Effector memory CD8-positive, alpha-beta T cell (primary cell): ENCODE measurements around the gene F11R.
"Not testable (repeated sequence)": the region's sequence is repeated elsewhere in the genome, so short reads cannot be mapped to it uniquely, and the experiment has no call there.

ENCODE experiments used
- ATAC-seq: fragments of 150-1000 bp; cut with Tn5 transposase; replicated peaks from 2 replicates; pipeline ENCODE4 v1.10.0; 2021; ENCODE audit warnings: mild to moderate bottlenecking, moderate library complexity
- DNase-seq, 3 experiments: peaks; one replicate each; pipeline ENCODE4 v3.0.0; 2021
- H3K27ac Mint-ChIP-seq, 2 donors: one replicate each; pipeline ENCODE4 v1.8.0; 2022; ENCODE audit warnings: mild to moderate bottlenecking in 2 of 2, mixed read lengths in 2 of 2, moderate library complexity in 2 of 2
- H3K27me3 Mint-ChIP-seq, 2 donors: one replicate each; pipeline ENCODE4 v1.8.0; 2022; ENCODE audit warnings: mixed read lengths in 2 of 2
- H3K36me3 Mint-ChIP-seq: one replicate; pipeline ENCODE4 v1.8.0; 2022; ENCODE audit warnings: mild to moderate bottlenecking, moderate library complexity, mixed read lengths; ENCODE audit not compliant: insufficient read depth
- H3K4me1 Mint-ChIP-seq, 2 donors: one replicate each; pipeline ENCODE4 v1.8.0; 2022; ENCODE audit warnings: low read depth in 2 of 2, mixed read lengths in 2 of 2
- H3K4me3 Mint-ChIP-seq, 2 donors: one replicate each; pipeline ENCODE4 v1.8.0; 2022; ENCODE audit warnings: mild to moderate bottlenecking in 2 of 2, mixed read lengths in 2 of 2, moderate library complexity in 2 of 2
- H3K9me3 Mint-ChIP-seq, 2 donors: one replicate each; pipeline ENCODE4 v1.8.0; 2022; ENCODE audit warnings: mixed read lengths in 2 of 2

Gene F11R

DNA sequence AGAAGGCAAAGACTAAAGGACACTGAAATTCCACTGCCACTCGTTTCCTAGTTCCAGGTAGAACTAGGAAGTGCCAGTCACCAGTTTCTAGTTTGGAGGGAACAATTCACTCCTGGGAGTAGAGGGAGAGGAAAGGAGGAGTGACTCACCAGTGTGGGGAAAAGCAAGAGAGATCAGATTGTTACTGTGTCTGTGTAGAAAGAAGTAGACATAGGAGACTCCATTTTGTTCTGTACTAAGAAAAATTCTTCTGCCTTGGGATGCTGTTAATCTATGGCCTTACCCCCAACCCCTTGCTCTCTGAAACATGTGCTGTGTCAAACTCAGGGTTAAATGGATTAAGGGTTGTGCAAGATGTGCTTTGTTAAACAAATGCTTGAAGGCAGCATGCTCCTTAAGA lies 4.3 kb downstream of the F11R start:
- not testable (repeated sequence) for H3K27me3 Mint-ChIP-seq, ATAC-seq, H3K4me3 Mint-ChIP-seq, H3K9me3 Mint-ChIP-seq, DNase-seq
- peaks cover 14% of the 10 kb centered on the region for H3K36me3 Mint-ChIP-seq
- peaks cover 34 to 43% of the 10 kb centered on the region in 2 donors for H3K4me1 Mint-ChIP-seq
- peak overlapping the region in 1 of 2 donors; percentile 11 for H3K27ac Mint-ChIP-seq

DNA sequence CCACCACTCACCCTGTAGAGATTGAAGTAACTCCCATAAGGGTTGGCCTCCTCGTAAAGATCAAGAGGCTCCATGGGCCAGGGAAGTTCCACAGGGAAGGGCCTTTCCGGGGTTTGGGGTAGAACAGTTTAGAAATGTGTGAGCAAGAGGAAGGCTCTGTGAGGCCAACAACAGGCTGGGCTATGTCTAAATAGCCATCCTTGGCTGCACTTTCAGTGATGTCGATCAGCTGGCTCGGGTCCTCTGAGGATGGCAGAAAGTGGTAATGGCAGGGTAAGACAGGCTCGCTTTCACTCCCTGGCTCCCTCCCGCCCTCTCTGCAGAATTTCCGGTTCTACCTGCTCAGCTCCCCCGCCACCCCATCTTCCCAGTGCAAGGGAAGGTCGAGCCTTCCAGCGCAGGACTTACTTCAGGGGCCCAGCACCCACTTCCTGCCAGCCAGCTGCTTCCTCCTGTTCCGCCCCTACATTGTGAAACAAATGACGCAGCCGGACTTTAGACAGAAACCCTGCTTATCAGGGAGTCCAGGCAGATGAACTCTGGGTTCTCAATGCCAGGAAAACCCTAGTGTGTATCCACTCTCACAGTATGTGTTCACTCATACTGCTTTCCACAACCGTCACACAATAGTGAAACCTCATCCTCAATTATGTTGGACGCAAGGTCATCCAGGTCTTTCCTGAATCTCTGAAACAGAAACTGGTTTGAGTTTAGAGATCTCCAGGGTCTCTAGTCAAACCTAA lies 7.3 kb downstream of the F11R start:
- no peaks in the 10 kb centered on the region for H3K27me3 Mint-ChIP-seq
- H3K4me1 Mint-ChIP-seq: peaks cover 16 to 22% of the 10 kb centered on the region in 2 donors
- peak; percentile 90 for ATAC-seq

DNA sequence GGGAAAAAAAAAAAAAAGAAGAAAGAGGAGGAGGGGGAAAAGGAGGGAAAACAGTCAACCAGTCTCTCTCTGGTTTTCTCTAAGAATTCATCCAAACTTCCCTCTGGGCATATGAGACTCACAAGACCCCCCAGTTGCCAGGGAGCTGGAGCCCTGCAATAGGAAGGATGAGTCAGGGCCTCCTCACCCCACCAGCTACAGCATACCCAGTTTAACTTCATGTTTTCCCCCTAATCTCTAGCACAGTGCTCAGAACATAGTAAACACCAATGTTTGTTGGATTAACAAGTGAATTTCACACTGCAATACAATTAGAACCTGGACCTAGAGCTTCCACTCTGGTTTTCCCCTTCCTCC lies 7.8 kb downstream of the F11R start:
- Mint-ChIP-seq H3K4me3 (peak overlapping the region; percentile 81 to 84), H3K36me3 (peaks cover 9% of the 10 kb centered on the region), H3K27ac (peak overlapping the region; percentile 92 to 96), H3K4me1 (peaks cover 16 to 22% of the 10 kb centered on the region in 2 donors), H3K27me3 (no peaks in the 10 kb centered on the region), H3K9me3 (no peaks in the 10 kb centered on the region)
- no peak for DNase-seq
- no peak for ATAC-seq

More for the DNA sequence above, 7.3 kb downstream of the F11R start:
- DNase-seq: peak; percentile 52 to 54 (median 53)
- Mint-ChIP-seq H3K27ac (peak overlapping the region; percentile 92 to 96), H3K4me3 (peak overlapping the region; percentile 81 to 84), H3K36me3 (peaks cover 9% of the 10 kb centered on the region), H3K9me3 (no peaks in the 10 kb centered on the region)

DNA sequence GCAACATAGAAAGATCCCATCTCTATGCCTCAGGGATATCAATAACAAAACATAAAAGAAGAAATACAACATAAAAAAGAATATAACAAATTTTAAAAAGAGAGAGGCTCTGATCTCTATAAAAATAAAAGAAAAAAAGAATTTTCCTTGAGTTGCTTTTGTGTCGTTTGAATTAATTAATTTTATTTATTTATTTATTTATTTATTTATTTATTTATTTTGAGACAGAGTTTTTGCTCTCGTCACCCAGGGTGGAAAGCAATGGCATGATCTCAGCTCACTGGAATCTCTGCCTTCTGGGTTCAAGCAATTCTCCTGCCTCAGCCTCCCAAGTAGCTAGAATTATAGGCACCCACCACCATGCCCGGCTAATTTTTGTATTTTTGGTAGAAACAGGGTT lies 8.5 kb downstream of the F11R start:
- Mint-ChIP-seq H3K27ac (peak overlapping the region; percentile 92 to 96), H3K4me1 (peaks cover 16 to 22% of the 10 kb centered on the region in 2 donors), H3K9me3 (no peaks in the 10 kb centered on the region), H3K36me3 (peaks cover 9% of the 10 kb centered on the region), H3K27me3 (no peaks in the 10 kb centered on the region), H3K4me3 (no peak overlapping the region)
- DNase-seq (no peak), ATAC-seq (no peak)

DNA sequence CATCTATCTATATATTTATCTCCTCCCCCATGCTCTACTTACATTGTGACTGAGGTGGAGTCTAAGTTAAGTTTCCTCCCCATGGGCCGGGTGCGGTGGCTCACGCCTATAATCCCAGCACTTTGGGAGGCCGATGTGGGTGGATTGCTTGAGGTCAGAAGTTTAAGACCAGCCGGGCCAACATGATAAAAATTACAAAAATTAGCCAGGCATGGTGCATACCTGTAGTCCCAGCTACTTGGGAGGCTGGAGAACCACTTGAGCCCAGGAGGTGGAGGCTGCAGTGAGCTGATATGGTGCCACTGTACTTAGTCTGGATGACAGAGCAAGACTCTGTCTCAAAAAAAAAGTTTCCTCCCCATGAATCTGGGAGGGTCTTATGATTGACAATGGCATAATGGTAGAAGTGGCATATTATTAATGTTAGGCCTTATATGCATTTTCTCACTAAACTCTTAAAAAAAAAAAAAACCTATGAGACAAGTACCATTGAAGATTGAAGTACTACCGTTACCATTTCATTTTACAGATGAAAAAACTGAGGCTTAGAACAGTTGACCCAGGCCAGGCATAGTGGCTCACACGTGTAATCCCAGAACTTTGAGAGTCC lies 11.2 kb downstream of the F11R start:
- DNase-seq (no peak), ATAC-seq (no peak)
- Mint-ChIP-seq H3K9me3 (no peaks in the 10 kb centered on the region), H3K4me1 (peaks cover 18% of the 10 kb centered on the region in 2 donors), H3K4me3 (no peak overlapping the region), H3K36me3 (peaks cover 9% of the 10 kb centered on the region), H3K27ac (no peak overlapping the region), H3K27me3 (no peaks in the 10 kb centered on the region)

DNA sequence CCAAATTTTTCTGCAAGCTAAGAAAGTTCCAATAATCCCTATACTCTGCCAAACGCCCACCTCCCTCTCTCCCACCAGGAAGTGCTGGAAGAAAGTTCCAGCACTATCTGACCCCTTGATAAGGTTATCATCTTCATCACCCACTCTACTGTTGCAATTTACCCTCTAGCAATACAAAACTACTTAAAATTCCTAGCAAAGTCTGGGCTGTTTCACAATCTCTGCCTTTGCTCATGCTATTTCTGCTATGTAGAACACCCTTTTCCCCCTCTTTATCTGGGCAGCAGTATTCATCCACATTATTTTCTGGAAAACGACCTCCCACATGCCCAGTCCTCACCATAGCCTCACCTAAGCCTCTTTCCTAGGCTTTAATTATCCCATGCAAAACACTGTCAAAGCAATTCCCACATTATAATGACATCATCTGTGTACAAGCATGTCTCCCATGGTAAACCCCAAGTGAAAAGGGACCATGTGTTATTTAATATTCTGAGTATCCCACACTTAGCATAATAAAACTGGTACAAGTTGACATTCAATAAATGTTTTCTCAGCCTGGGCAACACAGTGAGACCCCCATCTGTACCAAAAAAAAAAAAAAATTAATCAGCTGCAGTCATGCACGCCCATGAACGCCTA lies 12.0 kb downstream of the F11R start:
- Mint-ChIP-seq H3K27ac (no peak overlapping the region), H3K4me1 (peaks cover 14 to 15% of the 10 kb centered on the region in 2 donors), H3K4me3 (no peak overlapping the region), H3K36me3 (peaks cover 8% of the 10 kb centered on the region), H3K27me3 (no peaks in the 10 kb centered on the region), H3K9me3 (no peaks in the 10 kb centered on the region)
- DNase-seq: no peak
- ATAC-seq: no peak

DNA sequence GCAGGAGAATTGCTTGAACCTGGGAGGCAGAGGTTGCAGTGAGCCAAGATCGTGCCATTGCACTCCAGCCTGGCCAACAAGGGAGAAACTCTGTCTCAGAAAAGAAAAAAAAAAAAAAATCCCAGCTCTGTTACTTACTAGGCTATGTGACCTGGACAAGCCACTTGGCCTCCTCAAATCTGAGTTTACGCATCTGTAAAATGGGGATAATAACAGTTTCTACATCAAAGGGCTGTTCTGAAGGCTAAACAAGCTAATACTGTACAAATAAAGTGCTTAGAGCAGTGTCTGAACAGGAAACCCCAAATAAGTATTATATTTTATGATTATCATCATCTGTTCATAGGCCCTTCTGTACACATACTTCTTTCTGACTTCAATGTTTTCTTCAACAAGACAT lies 13.6 kb downstream of the F11R start:
- Mint-ChIP-seq H3K9me3 (no peaks in the 10 kb centered on the region), H3K4me3 (no peak overlapping the region), H3K27ac (peak overlapping the region in 1 of 2 donors; percentile 13), H3K36me3 (peaks cover 4% of the 10 kb centered on the region), H3K4me1 (peaks cover 4 to 5% of the 10 kb centered on the region in 2 donors), H3K27me3 (no peaks in the 10 kb centered on the region)
- ATAC-seq (no peak), DNase-seq (no peak)

DNA sequence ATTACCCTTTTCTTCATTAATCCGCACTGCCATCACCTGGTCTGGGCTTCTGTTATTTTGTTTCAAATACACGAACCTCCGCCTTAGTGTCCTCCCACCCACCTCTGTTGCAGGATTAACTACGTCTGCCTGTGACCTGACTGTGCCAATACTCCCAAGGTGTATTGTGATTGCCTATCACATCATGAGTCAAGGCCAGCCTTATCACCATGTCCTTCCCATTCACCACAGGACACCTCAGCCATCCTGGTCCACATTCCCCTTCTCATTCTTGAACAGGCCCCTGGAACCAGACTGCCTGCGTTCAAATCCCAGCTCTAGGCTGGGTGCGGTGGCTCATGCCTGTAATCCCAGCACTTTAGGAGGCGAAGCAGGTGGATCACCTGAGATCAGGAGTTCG lies 14.4 kb downstream of the F11R start:
- no peak overlapping the region for H3K27ac Mint-ChIP-seq
- ATAC-seq: no peak

DNA sequence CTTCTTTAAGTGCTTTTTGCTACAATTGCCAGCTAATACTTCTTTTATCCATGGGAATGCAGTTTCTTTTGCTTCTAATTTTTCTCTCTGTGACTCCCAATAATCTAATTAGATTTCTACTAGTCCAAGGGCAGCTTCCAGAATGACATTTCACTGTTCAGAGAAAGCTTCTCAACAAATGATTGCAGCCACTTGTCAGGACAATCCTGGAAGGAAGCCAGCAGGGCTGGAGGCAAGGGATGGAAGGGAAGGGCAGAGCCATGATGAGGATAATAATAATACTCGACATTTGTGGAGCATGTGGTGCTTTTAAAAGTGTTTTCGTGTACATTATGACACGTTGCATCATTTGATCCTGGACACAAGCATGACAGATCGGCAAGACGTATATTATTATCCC lies 19.4 kb downstream of the F11R start:
- Mint-ChIP-seq H3K4me3 (no peak overlapping the region), H3K27me3 (no peaks in the 10 kb centered on the region), H3K4me1 (peaks cover 8 to 9% of the 10 kb centered on the region in 2 donors), H3K27ac (no peak overlapping the region), H3K36me3 (peaks cover 7% of the 10 kb centered on the region), H3K9me3 (no peaks in the 10 kb centered on the region)
- ATAC-seq (no peak), DNase-seq (no peak)

More for the DNA sequence above, 14.4 kb downstream of the F11R start:
- Mint-ChIP-seq H3K27me3 (no peaks in the 10 kb centered on the region), H3K9me3 (no peaks in the 10 kb centered on the region), H3K4me1 (peaks cover 0 to 2% of the 10 kb centered on the region in 2 donors), H3K36me3 (no peaks in the 10 kb centered on the region), H3K4me3 (no peak overlapping the region)
- DNase-seq: no peak

DNA sequence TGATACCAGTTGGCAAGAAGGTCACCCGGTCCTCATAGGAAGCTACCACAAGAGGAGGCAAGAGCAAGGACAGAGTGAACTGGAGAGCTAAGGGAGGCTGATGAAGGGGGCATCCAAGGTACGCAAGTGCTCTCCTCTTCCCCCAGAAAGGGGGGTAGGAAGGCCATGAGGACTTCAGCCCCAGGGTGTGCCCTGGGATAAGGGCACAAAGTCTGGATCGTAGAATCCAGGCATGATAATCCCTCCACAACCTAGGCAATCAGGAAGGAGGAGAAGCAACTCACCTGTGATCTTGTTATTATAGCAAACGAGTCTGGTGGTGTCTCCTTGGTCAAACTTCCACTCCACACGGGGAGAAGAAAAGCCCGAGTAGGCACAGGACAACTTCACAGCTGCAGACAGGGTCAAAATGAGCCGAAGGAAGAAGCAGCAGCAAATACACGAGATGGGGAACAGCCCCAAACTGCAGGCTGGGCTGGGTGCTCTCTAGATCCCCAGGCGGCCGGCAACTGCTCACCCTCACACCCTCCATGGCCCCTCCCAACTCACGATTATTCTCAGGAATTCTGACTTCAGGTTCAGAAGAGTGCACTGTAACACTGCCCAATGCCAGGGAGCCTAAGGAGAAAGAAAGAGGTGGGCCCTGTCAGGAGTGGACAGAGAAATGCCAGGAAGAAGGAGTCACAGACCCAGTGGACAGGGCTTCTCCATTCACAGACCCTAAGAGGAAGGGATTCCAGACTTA lies 20.0 kb downstream of the F11R start:
- H3K27ac Mint-ChIP-seq: no peak overlapping the region
- ATAC-seq: no peak
- peaks cover 7 to 8% of the 10 kb centered on the region in 2 donors for H3K4me1 Mint-ChIP-seq
- no peaks in the 10 kb centered on the region for H3K27me3 Mint-ChIP-seq
- H3K36me3 Mint-ChIP-seq: peaks cover 7% of the 10 kb centered on the region
- no peak for DNase-seq
- no peaks in the 10 kb centered on the region for H3K9me3 Mint-ChIP-seq
- H3K4me3 Mint-ChIP-seq: no peak overlapping the region

DNA sequence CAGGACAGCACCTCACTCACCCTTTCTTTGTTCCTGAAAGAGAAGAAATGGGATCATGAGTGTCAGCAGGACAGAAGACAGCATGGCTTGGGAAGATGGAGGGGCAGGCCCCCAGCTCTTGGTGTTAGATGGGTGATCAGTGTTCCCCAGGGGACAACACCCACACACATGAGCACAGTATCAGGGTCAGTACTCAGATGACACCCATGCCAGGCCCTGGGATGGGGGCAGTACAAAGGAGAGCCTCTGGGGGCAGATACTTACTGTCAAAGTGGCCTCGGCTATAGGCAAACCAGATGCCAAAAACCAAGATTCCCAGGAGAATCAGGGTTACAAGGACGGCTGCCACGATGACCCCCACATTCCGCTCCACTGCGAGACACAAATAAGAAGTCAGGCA lies 21.6 kb downstream of the F11R start:
- no peak overlapping the region for H3K27ac Mint-ChIP-seq
- H3K9me3 Mint-ChIP-seq: no peaks in the 10 kb centered on the region
- no peaks in the 10 kb centered on the region for H3K27me3 Mint-ChIP-seq
- peaks cover 7 to 8% of the 10 kb centered on the region in 2 donors for H3K4me1 Mint-ChIP-seq
- DNase-seq (no peak), ATAC-seq (no peak)
- H3K4me3 Mint-ChIP-seq: no peak overlapping the region
- peaks cover 7% of the 10 kb centered on the region for H3K36me3 Mint-ChIP-seq

DNA sequence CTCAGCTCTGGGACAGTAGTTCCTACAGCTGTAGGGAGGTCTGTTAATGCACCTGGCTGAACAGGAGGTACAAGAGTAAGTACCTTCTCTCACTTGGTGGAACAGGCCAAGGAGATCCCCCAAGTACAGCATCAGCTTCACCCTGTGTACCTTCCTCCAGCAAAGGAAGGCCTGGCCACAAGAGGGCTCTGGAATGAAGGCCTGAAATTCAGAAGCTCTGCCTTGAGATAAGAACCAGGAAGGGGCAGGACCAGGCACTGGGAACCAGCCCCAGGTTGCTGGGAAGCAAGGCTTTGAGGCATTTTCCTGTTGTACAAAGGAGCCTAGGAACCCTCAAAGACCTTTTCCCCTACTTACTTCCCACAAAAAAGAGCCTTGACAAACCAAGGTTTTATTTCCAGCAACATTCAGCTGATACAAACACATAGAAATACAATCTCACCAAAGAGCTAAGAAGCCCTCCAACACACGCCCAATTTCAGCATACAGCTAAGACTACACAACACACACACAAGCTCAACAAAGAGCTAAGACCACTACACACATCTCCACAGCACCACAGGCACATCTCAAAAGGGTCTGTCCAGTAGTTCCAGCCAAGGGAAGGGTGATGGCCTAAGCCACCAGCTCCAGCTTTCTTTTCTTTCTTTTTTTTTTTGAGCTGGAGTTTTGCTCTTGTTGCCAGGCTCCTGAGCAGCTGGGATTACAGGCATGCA lies 23.5 kb downstream of the F11R start:
- H3K27ac Mint-ChIP-seq: peak overlapping the region in 1 of 2 donors; percentile 70
- H3K4me3 Mint-ChIP-seq: no peak overlapping the region
- ATAC-seq: peak; percentile 73

DNA sequence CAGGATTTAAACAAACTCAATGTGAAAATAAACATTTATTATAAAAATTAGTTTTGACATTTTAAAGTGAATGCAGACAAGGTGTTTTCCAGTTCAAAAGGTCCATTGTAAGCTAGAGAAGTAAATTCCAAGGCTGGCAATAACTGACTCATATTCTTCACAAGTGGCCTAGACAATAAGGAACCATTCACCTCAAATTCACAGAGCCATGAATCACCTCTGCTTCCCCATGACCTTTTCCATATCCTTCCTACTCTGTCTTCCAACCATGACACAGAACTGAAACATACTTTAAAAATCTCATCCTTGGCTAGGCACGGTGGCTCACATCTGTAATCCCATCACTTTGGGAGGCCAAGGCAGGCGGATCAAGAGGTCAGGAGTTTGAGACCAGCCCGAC lies 24.8 kb downstream of the F11R start:
- no peaks in the 10 kb centered on the region for H3K27me3 Mint-ChIP-seq
- no peak for DNase-seq
- H3K4me1 Mint-ChIP-seq: peaks cover 7 to 8% of the 10 kb centered on the region in 2 donors
- peaks cover 7% of the 10 kb centered on the region for H3K36me3 Mint-ChIP-seq
- ATAC-seq: no peak
- no peak overlapping the region for H3K4me3 Mint-ChIP-seq
- no peaks in the 10 kb centered on the region for H3K9me3 Mint-ChIP-seq
- H3K27ac Mint-ChIP-seq: peak overlapping the region in 1 of 2 donors; percentile 70

More for the DNA sequence above, 23.5 kb downstream of the F11R start:
- Mint-ChIP-seq H3K9me3 (no peaks in the 10 kb centered on the region), H3K27me3 (no peaks in the 10 kb centered on the region), H3K36me3 (peaks cover 7% of the 10 kb centered on the region), H3K4me1 (peaks cover 7 to 8% of the 10 kb centered on the region in 2 donors)
- DNase-seq: peak; percentile 18 to 39 (median 20)
